OCI-LY3 (cell line): Measurements from ENCODE around the gene RERG.

Source experiments
- H2AFZ ChIP-seq: fragments of 200-600, 300-600 bp; shearing (Covaris generic); 2 replicates; pipeline ENCODE4 v1.6.0; 2014; ENCODE audit warnings: antibody characterized with exemption, low read depth, low read length
- H3K27ac ChIP-seq: fragments of 200-600, 300-600 bp; sonication (generic); 2 replicates; pipeline ENCODE4 v1.5.1; 2014; ENCODE audit warnings: mild to moderate bottlenecking, low read length, moderate library complexity, mixed read lengths
- H3K27me3 ChIP-seq: fragments of 200-600, 300-600 bp; sonication (generic); 2 replicates; pipeline ENCODE4 v1.6.1; 2014; ENCODE audit warnings: low read depth, low read length, mixed read lengths
- H3K36me3 ChIP-seq: fragments of 200-600, 300-600 bp; sonication (generic); replicated peaks from 2 replicates; pipeline ENCODE3; 2014; ENCODE audit warnings: low read depth, low read length, mixed read lengths
- H3K4me1 ChIP-seq: fragments of 300-600, 200-600 bp; sonication (generic); 2 replicates; pipeline ENCODE4 v1.6.1; 2014; ENCODE audit warnings: low read length, mixed read lengths
- H3K4me2 ChIP-seq: fragments of 200-600, 300-600 bp; sonication (generic); 2 replicates; pipeline ENCODE4 v1.6.1; 2014; ENCODE audit warnings: low read length, mixed read lengths
- H3K4me3 ChIP-seq: fragments of 300-600, 200-600 bp; sonication (generic); 2 replicates; pipeline ENCODE4 v1.5.1; 2014; ENCODE audit warnings: antibody characterized with exemption, mild to moderate bottlenecking, low read length, moderate library complexity
- H3K79me2 ChIP-seq: fragments of 300-600, 200-600 bp; shearing (Covaris generic); 2 replicates; pipeline ENCODE4 v1.6.1; 2014; ENCODE audit warnings: mild to moderate bottlenecking, low read length, mixed read lengths
- H3K9ac ChIP-seq: fragments of 300-600, 200-600 bp; shearing (Covaris generic); 2 replicates; pipeline ENCODE4 v1.6.0; 2014; ENCODE audit warnings: mild to moderate bottlenecking, low read length, moderate library complexity
- H3K9me3 ChIP-seq: fragments of 200-600, 300-600 bp; shearing (Covaris generic); 2 replicates; pipeline ENCODE4 v1.6.1; 2014; ENCODE audit warnings: low read length, mixed read lengths; ENCODE audit not compliant: insufficient read depth
- H4K20me1 ChIP-seq: fragments of 200-600, 300-600 bp; sonication (generic); 2 replicates; pipeline ENCODE4 v1.6.1; 2016; ENCODE audit warnings: low read length, mixed read lengths; ENCODE audit not compliant: insufficient read depth
- EZH2phosphoT487 ChIP-seq: fragments of 200-600 bp; shearing (Covaris generic); IDR thresholded peaks from 2 replicates; pipeline ENCODE4 v1.6.1; 2018; ENCODE audit warnings: antibody characterized with exemption, mixed run types, low read depth
- TF ChIP-seq, protein P1 (sequence below): fragments of 200-600, 300-600 bp; sonication (generic); IDR thresholded peaks from 2 replicates; pipeline ENCODE4 v1.5.1; 2014; ENCODE audit warnings: antibody characterized with exemption, low read length, low read depth

Gene RERG

DNA sequence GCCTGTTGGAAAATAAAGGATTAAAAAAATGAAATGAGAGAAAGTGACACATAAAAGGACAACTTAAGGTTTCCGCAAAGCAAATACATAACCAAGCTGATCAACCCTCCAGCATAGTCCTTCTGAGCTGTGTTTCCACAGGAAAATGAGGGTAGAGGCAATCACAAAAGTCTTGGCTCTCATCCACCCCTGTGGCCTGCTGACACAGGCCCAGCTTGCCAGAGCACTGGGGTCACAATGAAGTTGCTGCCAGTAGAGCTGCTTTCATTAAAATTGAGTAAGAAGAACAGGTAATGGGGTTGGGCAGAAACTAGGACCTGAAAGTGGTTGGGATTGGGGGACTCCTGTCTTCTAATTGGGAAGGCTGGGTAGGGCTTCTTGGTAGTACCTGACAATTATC, 65.9 kb downstream of the RERG start:
- no peak for TF ChIP-seq EZH2phosphoT487
- TF ChIP-seq, protein P1, sequence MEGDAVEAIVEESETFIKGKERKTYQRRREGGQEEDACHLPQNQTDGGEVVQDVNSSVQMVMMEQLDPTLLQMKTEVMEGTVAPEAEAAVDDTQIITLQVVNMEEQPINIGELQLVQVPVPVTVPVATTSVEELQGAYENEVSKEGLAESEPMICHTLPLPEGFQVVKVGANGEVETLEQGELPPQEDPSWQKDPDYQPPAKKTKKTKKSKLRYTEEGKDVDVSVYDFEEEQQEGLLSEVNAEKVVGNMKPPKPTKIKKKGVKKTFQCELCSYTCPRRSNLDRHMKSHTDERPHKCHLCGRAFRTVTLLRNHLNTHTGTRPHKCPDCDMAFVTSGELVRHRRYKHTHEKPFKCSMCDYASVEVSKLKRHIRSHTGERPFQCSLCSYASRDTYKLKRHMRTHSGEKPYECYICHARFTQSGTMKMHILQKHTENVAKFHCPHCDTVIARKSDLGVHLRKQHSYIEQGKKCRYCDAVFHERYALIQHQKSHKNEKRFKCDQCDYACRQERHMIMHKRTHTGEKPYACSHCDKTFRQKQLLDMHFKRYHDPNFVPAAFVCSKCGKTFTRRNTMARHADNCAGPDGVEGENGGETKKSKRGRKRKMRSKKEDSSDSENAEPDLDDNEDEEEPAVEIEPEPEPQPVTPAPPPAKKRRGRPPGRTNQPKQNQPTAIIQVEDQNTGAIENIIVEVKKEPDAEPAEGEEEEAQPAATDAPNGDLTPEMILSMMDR = no peak

GRCh38 chr12:15154103-15154502, 67.1 kb downstream of the RERG start:
- no peaks in the 10 kb centered on the region for H3K79me2 ChIP-seq
- H3K4me2 ChIP-seq = no peak overlapping the region
- H3K4me1 ChIP-seq = no peaks in the 10 kb centered on the region
- H2AFZ ChIP-seq = no peak overlapping the region
- H4K20me1 ChIP-seq = no peaks in the 10 kb centered on the region
- no peak overlapping the region for H3K27ac ChIP-seq
- no peaks in the 10 kb centered on the region for H3K9me3 ChIP-seq
- H3K4me3 ChIP-seq = no peak overlapping the region
- TF ChIP-seq, protein P1 = no peak
- no peak for TF ChIP-seq EZH2phosphoT487
- no peak overlapping the region for H3K9ac ChIP-seq
- no peaks in the 10 kb centered on the region for H3K36me3 ChIP-seq
- H3K27me3 ChIP-seq = peaks cover 44% of the 10 kb centered on the region

More for the DNA sequence above, 65.9 kb downstream of the RERG start:
- no peaks in the 10 kb centered on the region for H3K9me3 ChIP-seq
- H3K79me2 ChIP-seq = no peaks in the 10 kb centered on the region
- H3K4me1 ChIP-seq = no peaks in the 10 kb centered on the region
- H3K27ac ChIP-seq = no peak overlapping the region
- no peak overlapping the region for H3K4me3 ChIP-seq
- H3K36me3 ChIP-seq = no peaks in the 10 kb centered on the region
- no peak overlapping the region for H3K9ac ChIP-seq
- peaks cover 44% of the 10 kb centered on the region for H3K27me3 ChIP-seq
- H2AFZ ChIP-seq = no peak overlapping the region
- no peaks in the 10 kb centered on the region for H4K20me1 ChIP-seq
- H3K4me2 ChIP-seq = no peak overlapping the region

- no peak overlapping the region for H3K4me3 ChIP-seq
- no peak for TF ChIP-seq EZH2phosphoT487
- TF ChIP-seq, protein P1 = no peak
- no peaks in the 10 kb centered on the region for H3K9me3 ChIP-seq
These were observed 68.3 kb downstream of the RERG start for GRCh38 chr12:15152868-15153267.

DNA sequence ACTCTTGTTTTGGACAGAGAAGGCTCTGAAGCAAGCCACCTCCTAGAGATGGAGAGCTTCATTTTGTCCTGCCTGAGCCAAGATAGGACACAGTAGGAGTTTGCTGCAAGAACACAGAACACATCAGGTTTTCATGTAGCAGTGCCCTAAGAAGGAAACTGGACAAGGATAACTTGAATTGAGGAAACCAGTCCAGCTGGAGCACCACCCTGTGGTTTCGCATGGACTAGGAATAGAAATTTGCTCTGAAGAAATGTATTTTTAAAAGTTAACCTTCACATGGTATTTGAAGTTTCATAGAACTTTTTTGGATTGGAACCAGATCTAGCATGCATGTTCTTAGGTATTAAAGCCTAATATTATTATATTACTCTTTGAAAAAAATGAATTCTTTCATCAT, 68.8 kb downstream of the RERG start:
- H3K27ac ChIP-seq = no peak overlapping the region
- no peak overlapping the region for H3K4me3 ChIP-seq
- no peak overlapping the region for H3K4me2 ChIP-seq
- H2AFZ ChIP-seq = no peak overlapping the region
- no peaks in the 10 kb centered on the region for H3K4me1 ChIP-seq
- no peak for TF ChIP-seq EZH2phosphoT487
- TF ChIP-seq, protein P1 = peak; percentile 18; the same call in 1 of the 2 replicates
- H3K9me3 ChIP-seq = no peaks in the 10 kb centered on the region
- no peaks in the 10 kb centered on the region for H4K20me1 ChIP-seq
- H3K36me3 ChIP-seq = no peaks in the 10 kb centered on the region
- peaks cover 44% of the 10 kb centered on the region for H3K27me3 ChIP-seq
- H3K9ac ChIP-seq = no peak overlapping the region
- H3K79me2 ChIP-seq = no peaks in the 10 kb centered on the region

More at GRCh38 chr12:15152868-15153267, 68.3 kb downstream of the RERG start:
- H3K9ac ChIP-seq = no peak overlapping the region
- no peak overlapping the region for H3K4me2 ChIP-seq
- no peaks in the 10 kb centered on the region for H3K79me2 ChIP-seq
- H4K20me1 ChIP-seq = no peaks in the 10 kb centered on the region
- no peak overlapping the region for H3K27ac ChIP-seq
- no peak overlapping the region for H2AFZ ChIP-seq
- H3K27me3 ChIP-seq = peaks cover 44% of the 10 kb centered on the region
- no peaks in the 10 kb centered on the region for H3K4me1 ChIP-seq
- no peaks in the 10 kb centered on the region for H3K36me3 ChIP-seq
